ENCODE data around the gene ZCCHC14. TPM values are rescaled to one million over a fixed set of nuclear protein-coding genes. Genes with fewer than 3 reads are reported as not detected.
A peak's percentile ranks its signal among the peaks of the same experiment; 100 is the strongest.

The ZCCHC14 gene
- total and polyA plus RNA-seq, 2 of the 8 experiments (the other 6 are each of a cell fraction or from before 2014, with no cell fraction given) = 8.2 to 28.2 TPM

DNA sequence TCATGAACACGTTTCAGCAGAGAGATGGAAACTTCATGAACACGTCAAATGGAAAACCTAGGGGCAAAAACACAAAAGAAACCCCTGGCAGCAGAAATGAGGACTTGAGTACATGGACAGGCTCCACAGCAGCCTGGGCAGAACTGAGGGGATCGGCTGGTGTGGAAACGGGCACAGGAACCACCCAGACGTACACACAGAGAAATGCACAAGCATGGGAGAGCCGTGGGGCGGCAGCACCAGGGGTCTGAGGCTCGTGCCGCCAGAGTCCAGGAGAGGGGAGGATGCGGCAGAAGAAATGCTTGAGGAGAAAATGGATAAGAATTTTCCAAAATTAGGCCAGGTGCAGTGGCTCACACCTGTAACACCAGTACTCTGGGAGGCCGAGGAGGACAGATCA is 70.7 kb downstream of the ZCCHC14 start:
- H2BK15ac ChIP-seq (ENCODE audit: low read length) = no peak overlapping the region
- no peak for TF ChIP-seq KDM4A (IDR thresholded peaks at IDR 0.05; ENCODE audit: low read depth, low read length, severe bottlenecking)
- TF ChIP-seq TCF12 (IDR thresholded peaks at IDR 0.05; ENCODE audit: low read depth, low read length) = no peak
- TF ChIP-seq TEAD4 (IDR thresholded peaks at IDR 0.05; ENCODE audit: low read depth, low read length) = no peak
- TF ChIP-seq SIRT6 (IDR thresholded peaks at IDR 0.05; ENCODE audit: low read length) = no peak
- no peak for TF ChIP-seq RNF2 (IDR thresholded peaks at IDR 0.05; ENCODE audit: borderline replicate concordance, low read depth, low read length, missing control alignments, poor library complexity, severe bottlenecking)
- no peaks in the 10 kb centered on the region for H3K79me2 ChIP-seq (ENCODE audit: control insufficient read depth in 1 of 2, insufficient read depth in 2 of 2, low read length in 2 of 2)
- no peak overlapping the region for H3K14ac ChIP-seq (ENCODE audit: insufficient read length)
- peaks cover 0 to 7% (median 4%) of the 10 kb centered on the region in 4 experiments; a peak in 5 of 8 replicates for H3K36me3 ChIP-seq (ENCODE audit: control insufficient read depth in 2 of 4, insufficient read depth in 4 of 4, low read length in 3 of 4)
- no peak overlapping the region for H3K4me2 ChIP-seq (ENCODE audit: insufficient read depth in 1 of 2, low read depth in 2 of 2, low read length in 2 of 2)
- ChIA-PET CTCF (ENCODE audit: partially characterized antibody) (interaction anchor here (0.7 to 2.2 kb wide), 5 partner anchors 10 to 470 kb away, joined by 3 to 7 read pairs (median 3); no protein-coding TSS in a partner anchor), POLR2A (ENCODE audit: partially characterized antibody) (no interaction called here)
- H3K9ac ChIP-seq (replicated peaks in 1 of 4; ENCODE audit: extremely low read depth in 1 of 4, low read depth in 3 of 4, low read length in 3 of 4) = no peak overlapping the region
- no peak overlapping the region for H4K5ac ChIP-seq (ENCODE audit: insufficient read length, low read depth, low read length)
- H3K56ac ChIP-seq (replicated peaks; ENCODE audit: insufficient read length, low read depth, low read length) = no peak overlapping the region
- no peak overlapping the region for H2BK20ac ChIP-seq (ENCODE audit: low read length)
- 0 out of 2 replicates have a peak overlapping the region, but pooled peaks have one; percentile 15 for H3K27ac ChIP-seq (ENCODE audit: low read depth, low read length)
- no peak for FAIRE-seq
- no peak overlapping the region for H4K8ac ChIP-seq (ENCODE audit: extremely low read depth, insufficient read depth, low read length)
- no peak overlapping the region for H2AK5ac ChIP-seq (ENCODE audit: low read depth, low read length)
- H2AFZ ChIP-seq (ENCODE audit: low read length) = no peak overlapping the region
- H4K91ac ChIP-seq (replicated peaks; ENCODE audit: insufficient read length, low read length) = no peak overlapping the region
- H3K27me3 ChIP-seq (replicated peaks in 1 of 4; ENCODE audit: control insufficient read depth in 3 of 4, extremely low read depth in 1 of 4, insufficient read depth in 3 of 4, low read length in 3 of 4) = no peaks in the 10 kb centered on the region
- H4K20me1 ChIP-seq (replicated peaks in 1 of 2; ENCODE audit: control insufficient read depth in 1 of 2, insufficient read depth in 2 of 2, low read length in 2 of 2) = peaks cover 5 to 13% of the 10 kb centered on the region in 2 experiments
- no peak for DNase-seq (ENCODE audit: low read depth in 1 of 2, low spot score in 2 of 2)
- H2BK120ac ChIP-seq (replicated peaks; ENCODE audit: low read depth, low read length) = no peak overlapping the region
- no peak overlapping the region for H3K4me3 ChIP-seq (ENCODE audit: extremely low read depth in 1 of 4, insufficient read depth in 2 of 4, low read depth in 3 of 4, low read length in 4 of 4)
- peaks cover 5 to 16% (median 11%) of the 10 kb centered on the region in 4 experiments for H3K4me1 ChIP-seq (replicated peaks in 1 of 4; ENCODE audit: control insufficient read depth in 3 of 4, insufficient read depth in 4 of 4, low read length in 3 of 4)
- H3K79me1 ChIP-seq (ENCODE audit: low read depth, low read length) = no peaks in the 10 kb centered on the region; the same call in 1 of the 2 replicates
- H3K23me2 ChIP-seq (ENCODE audit: low read depth, low read length) = no peaks in the 10 kb centered on the region
- no peak overlapping the region for H3K4ac ChIP-seq (replicated peaks; ENCODE audit: insufficient read length, low read depth, low read length)
- H2BK5ac ChIP-seq (ENCODE audit: low read depth, low read length) = no peak overlapping the region
- no peak overlapping the region for H2BK12ac ChIP-seq (ENCODE audit: low read depth, low read length)
- H3K9me3 ChIP-seq (ENCODE audit: insufficient read depth in 2 of 2, low read depth in 1 of 2, low read length in 1 of 2) = no peaks in the 10 kb centered on the region
- no peak overlapping the region for H3K23ac ChIP-seq (ENCODE audit: insufficient read length)
- no peak overlapping the region for H3K18ac ChIP-seq (ENCODE audit: extremely low read depth, low read length)
- 94% methylated on average over 11 of the region's 11 CpGs; no CpG with 5 or more reads in 1 of the 2 experiments for WGBS, 2 experiments (ENCODE audit: extremely low coverage in 1 of 2, insufficient coverage in 1 of 2, insufficient read length in 1 of 2, insufficient replicate concordance in 2 of 2, low coverage in 1 of 2, low lambda C conversion rate in 2 of 2, missing lambda C conversion rate in 1 of 2)
